Retinal pigment epithelial cell (primary cell): Measurements from ENCODE around the gene CCDC14.

Experiments used
- DNase-seq: peaks from one replicate; pipeline ENCODE4 v3.0.0-alpha.2; 2010; ENCODE audit warnings: low read depth
- H3K4me3 ChIP-seq: 2 replicates; pipeline ENCODE4 v1.5.1; 2011; ENCODE audit warnings: mild to moderate bottlenecking, low read length, control low read depth, moderate library complexity
- TF ChIP-seq, protein P1 (sequence below): conservative IDR thresholded peaks from 2 replicates; pipeline ENCODE4 v1.5.1; 2011; ENCODE audit warnings: low read depth, low read length, control low read depth, inconsistent platforms

Gene CCDC14

DNA sequence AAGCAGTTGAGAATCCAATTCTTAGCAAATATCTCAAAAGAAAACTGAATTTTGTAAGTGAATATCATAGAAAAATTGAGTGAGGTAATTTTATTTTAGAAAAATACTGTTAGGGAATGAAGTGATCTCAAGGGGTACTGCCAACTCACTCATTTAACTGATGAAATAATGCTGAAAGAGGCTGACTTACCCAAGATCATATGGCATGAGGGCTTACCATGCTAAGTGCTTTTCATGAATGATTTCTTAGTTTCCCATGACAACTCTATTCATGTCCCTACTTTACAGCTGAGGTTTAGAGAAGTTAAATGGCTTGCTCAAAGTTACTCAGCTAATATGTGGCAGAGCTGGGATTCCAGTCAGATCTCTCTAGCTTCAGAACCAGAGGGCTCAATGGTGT, 30.6 kb downstream of the CCDC14 start:
- TF ChIP-seq, protein P1, sequence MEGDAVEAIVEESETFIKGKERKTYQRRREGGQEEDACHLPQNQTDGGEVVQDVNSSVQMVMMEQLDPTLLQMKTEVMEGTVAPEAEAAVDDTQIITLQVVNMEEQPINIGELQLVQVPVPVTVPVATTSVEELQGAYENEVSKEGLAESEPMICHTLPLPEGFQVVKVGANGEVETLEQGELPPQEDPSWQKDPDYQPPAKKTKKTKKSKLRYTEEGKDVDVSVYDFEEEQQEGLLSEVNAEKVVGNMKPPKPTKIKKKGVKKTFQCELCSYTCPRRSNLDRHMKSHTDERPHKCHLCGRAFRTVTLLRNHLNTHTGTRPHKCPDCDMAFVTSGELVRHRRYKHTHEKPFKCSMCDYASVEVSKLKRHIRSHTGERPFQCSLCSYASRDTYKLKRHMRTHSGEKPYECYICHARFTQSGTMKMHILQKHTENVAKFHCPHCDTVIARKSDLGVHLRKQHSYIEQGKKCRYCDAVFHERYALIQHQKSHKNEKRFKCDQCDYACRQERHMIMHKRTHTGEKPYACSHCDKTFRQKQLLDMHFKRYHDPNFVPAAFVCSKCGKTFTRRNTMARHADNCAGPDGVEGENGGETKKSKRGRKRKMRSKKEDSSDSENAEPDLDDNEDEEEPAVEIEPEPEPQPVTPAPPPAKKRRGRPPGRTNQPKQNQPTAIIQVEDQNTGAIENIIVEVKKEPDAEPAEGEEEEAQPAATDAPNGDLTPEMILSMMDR = no peak
- no peak overlapping the region for H3K4me3 ChIP-seq
- DNase-seq = no peak

DNA sequence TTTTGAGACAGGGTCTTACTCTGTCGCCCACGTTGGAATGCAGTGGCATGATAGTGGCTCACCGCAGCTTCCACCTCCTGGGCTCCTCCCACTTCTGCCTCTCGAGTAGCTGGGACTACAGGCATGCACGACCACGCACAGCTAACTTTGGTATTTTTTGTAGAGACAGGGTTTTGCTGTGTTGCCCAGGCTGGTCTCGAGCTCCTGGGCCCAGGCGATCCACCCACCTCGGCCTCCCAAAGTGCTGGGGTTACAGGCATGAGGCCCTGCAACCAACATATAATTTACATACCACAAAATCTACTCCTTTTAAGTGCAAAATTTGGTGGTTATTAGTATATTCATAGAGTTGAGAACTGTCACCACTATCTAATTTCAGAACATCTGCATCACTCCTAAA, 31.7 kb downstream of the CCDC14 start:
- DNase-seq = no peak
- TF ChIP-seq, protein P1 = no peak
- no peak overlapping the region for H3K4me3 ChIP-seq

DNA sequence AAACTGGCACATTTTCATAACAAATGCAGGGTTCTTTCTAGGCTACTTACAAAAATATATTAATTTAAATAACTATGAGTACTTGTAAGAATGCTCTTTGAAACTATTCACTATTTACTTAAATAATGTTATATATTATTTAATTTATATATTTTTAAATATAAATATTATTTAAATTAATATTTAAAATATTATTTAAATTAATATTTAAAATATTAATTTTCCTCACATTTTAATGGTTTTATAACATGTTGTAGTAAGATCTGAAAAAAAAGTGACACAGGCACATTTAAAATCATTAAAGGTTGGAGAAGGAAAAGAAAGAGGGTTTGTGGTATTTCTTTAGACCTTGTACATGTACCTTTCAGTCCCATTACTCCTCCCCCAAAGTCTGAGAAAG, 34.6 kb downstream of the CCDC14 start:
- TF ChIP-seq, protein P1 = no peak

DNA sequence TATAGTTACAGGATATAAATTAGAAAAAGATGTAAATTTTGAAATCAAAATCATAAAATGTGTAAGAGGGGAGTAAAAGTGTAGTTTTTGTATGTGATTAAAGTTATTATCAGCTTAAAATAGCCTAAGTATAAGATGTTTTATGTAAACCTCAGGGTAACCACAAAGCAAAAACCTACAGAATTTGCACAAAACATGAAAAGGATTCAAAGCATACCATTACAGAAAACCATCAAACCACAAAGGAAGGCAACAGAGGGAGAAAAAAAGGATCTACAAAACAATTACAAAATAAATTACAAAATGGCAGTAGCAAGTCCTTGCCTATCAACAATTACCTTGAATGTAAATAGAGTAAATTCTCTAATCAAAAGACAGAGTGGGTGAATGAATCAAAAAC, 40.2 kb downstream of the CCDC14 start:
- no peak for DNase-seq
- no peak overlapping the region for H3K4me3 ChIP-seq
- TF ChIP-seq, protein P1 = no peak

More for the DNA sequence above, 34.6 kb downstream of the CCDC14 start:
- no peak overlapping the region for H3K4me3 ChIP-seq
- no peak for DNase-seq

DNA sequence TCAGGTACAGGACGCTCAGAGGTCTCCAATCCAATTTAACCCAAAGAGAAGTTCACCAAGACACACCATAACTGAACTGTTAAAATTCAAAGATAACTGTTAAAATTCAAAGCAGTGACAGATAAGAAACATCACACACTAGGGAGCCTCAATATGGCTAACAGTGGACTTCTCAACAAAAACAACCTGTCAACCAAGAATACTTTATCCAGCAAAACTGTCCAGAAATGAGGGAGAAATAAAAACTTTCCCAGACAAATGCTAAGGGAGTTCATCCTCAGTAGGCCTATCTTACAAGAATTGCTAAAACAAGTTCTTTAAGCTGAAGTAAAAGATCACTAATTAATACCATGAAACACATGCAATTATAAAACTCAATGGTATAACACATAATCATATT, 40.6 kb downstream of the CCDC14 start:
- TF ChIP-seq, protein P1 = no peak
- no peak overlapping the region for H3K4me3 ChIP-seq
- no peak for DNase-seq

DNA sequence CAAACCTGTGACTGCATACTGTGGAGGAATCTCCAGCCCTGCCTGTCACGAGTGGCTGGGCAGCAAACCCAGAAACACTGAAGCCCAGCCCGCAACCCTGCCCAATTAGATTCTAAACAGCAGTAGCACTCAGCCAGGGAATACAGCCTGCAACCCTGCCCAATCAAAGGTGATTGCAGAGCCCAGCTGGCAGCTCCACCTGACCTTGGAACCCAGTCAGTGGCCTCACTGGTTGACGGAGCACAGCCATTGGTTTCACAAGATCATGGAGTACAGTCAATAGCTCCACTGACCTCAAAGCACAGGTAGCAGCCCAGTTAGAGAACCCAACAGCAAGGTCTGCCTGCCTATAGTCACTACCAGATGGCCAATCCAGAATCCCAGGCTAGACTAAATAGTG, 41.7 kb downstream of the CCDC14 start:
- DNase-seq = no peak
- H3K4me3 ChIP-seq = no peak overlapping the region
- TF ChIP-seq, protein P1 = no peak

DNA sequence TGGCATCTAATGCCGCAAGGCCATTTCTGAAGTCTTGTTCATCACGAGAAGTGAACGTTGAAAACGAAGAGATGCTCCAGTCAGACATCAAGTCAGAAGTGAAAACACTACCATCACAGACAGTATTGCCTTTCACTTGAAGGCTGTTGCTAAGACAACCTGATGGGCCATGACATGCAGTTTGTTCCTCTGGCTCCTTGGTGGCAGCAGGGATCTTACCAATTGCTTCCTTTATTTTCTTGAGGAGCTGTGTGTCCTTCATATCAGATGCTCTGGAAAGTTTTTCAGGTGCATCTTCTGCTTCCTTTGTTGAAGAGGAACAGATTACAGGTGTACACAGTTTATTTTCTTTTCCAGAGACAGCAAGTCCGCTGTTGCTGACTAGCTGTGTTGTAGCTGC, 46.2 kb downstream of the CCDC14 start:
- DNase-seq = no peak
- H3K4me3 ChIP-seq = no peak overlapping the region
- TF ChIP-seq, protein P1 = no peak
